ENCODE measurements around the gene PTPRS. TPM values are rescaled to one million over a fixed set of nuclear protein-coding genes. Genes with fewer than 3 reads are reported as not detected.

Gene PTPRS
- total and polyA plus RNA-seq, 9 of the 15 experiments (the other 6 are each of a cell fraction or from before 2014, with no cell fraction given) = 1.1 to 49.4 (median 14.1) TPM

DNA sequence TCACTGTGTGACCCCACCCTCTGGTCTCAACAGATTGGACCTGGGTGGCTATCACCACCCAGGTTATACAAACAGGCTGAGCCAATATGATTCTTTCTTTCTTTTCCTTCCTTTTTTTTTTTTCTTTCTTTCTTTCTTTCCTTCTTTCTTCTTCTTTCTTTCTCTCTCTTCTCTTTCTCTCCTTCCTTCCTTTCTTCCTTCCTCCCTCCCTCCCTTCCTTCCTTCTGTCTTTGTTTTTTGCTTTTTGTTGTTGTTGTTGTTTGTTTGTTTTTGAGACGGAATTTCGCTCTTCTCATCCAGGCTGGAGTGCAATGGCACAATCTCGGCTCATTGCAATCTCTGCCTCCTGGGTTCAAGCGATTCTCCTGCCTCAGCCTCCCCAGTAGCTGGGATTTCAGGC, 17.0 kb upstream of the PTPRS start:
- peaks cover 2% of the 10 kb centered on the region; the same call in 1 of the 2 replicates for H4K20me1 ChIP-seq (replicated peaks; ENCODE audit: control insufficient read depth, insufficient read depth, low read length)
- H3K27me3 ChIP-seq (ENCODE audit: control insufficient read depth in 2 of 2, insufficient read depth in 2 of 2, low read length in 2 of 2) = peaks cover 0 to 27% of the 10 kb centered on the region in 2 experiments; a peak in 1 of 5 replicates
- ATAC-seq (no peak), FAIRE-seq (no peak), DNase-seq (ENCODE audit: extremely low read depth in 1 of 4, low spot score in 3 of 4) (no peak)
- no peaks in the 10 kb centered on the region for H3K9me3 ChIP-seq (replicated peaks; ENCODE audit: control insufficient read depth, insufficient read depth, low read depth, low read length)
- H3K36me3 ChIP-seq (ENCODE audit: control insufficient read depth, insufficient read depth, low read length) = no peaks in the 10 kb centered on the region
- no peaks in the 10 kb centered on the region for H3K9me1 ChIP-seq (ENCODE audit: control insufficient read depth, insufficient read depth, low read length)
- H3K4me2 ChIP-seq (ENCODE audit: insufficient read depth, low read length) = no peak overlapping the region
- CTCF ChIA-PET (ENCODE audit: low intra/inter-chr PET ratio) = no interaction called here
- no peaks in the 10 kb centered on the region; a peak in 1 of 5 replicates for H3K4me1 ChIP-seq (replicated peaks in 1 of 2; ENCODE audit: control insufficient read depth in 2 of 2, insufficient read depth in 2 of 2, low read length in 2 of 2)
- no peak overlapping the region for H3K27ac ChIP-seq (ENCODE audit: extremely low read depth, low read depth, low read length)
- WGBS (ENCODE audit: insufficient coverage, low coverage, missing lambda C conversion rate) = 6% methylated on average over 4 of the region's 4 CpGs
- H3K79me2 ChIP-seq (ENCODE audit: control insufficient read depth, insufficient read depth, low read length) = no peaks in the 10 kb centered on the region
- intact Hi-C loops (cut with micrococcal nuclease) = no loop called here
- H3K9ac ChIP-seq (ENCODE audit: insufficient read depth in 1 of 2, low read depth in 2 of 2, low read length in 2 of 2) = no peak overlapping the region
- BruUV-seq (replicated peaks) = no TSS peak
- POLR2A ChIA-PET = interaction anchor here (0.6 kb wide), 1 partner anchor 111 kb away, joined by 3 read pairs; no protein-coding TSS in a partner anchor
- H2AFZ ChIP-seq (ENCODE audit: low read depth, low read length) = no peak overlapping the region
- in situ Hi-C loops (cut with MboI) = no loop called here
- TF ChIP-seq PHB2 (IDR thresholded peaks at IDR 0.05; ENCODE audit: low read depth) = no peak
- TF ChIP-seq, protein P1, sequence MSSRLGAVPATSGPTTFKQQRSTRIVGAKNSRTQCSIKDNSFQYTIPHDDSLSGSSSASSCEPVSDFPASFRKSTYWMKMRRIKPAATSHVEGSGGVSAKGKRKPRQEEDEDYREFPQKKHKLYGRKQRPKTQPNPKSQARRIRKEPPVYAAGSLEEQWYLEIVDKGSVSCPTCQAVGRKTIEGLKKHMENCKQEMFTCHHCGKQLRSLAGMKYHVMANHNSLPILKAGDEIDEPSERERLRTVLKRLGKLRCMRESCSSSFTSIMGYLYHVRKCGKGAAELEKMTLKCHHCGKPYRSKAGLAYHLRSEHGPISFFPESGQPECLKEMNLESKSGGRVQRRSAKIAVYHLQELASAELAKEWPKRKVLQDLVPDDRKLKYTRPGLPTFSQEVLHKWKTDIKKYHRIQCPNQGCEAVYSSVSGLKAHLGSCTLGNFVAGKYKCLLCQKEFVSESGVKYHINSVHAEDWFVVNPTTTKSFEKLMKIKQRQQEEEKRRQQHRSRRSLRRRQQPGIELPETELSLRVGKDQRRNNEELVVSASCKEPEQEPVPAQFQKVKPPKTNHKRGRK (tag; IDR thresholded peaks at IDR 0.05) = peak; percentile 88
- no peak overlapping the region for H3K4me3 ChIP-seq

DNA sequence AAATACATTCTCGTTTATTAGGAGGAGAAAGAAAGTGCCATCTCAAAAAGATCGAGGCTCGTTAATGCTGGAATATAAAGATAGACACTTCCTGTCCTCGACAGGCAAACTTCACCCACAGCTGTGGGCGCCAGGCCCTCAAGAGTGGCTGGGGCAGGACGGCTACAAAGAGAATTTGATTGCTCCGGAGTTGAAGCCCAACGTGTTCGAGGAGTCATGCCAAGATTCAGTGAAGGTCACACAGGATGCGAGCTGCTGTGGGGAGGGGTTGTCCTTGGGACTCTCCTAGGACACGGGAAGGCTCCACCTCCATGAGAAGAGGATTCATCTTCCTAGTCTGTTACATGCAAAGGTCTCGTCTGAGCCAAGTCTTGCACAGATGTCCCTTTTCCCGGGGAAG, 16.3 kb upstream of the PTPRS start:
- H3K9ac ChIP-seq (ENCODE audit: insufficient read depth in 1 of 2, low read depth in 2 of 2, low read length in 2 of 2) = no peak overlapping the region
- no peak overlapping the region for H3K4me2 ChIP-seq (ENCODE audit: insufficient read depth, low read length)
- in situ Hi-C loops (cut with MboI) (no loop called here), intact Hi-C loops (cut with micrococcal nuclease) (no loop called here)
- POLR2A ChIA-PET = interaction anchor here (0.6 to 0.7 kb wide), 2 partner anchors 16 to 112 kb away, joined by 3 read pairs; no protein-coding TSS in a partner anchor
- FAIRE-seq (no peak), ATAC-seq (no peak), DNase-seq (ENCODE audit: extremely low read depth in 1 of 4, low spot score in 3 of 4) (no peak)
- H3K27ac ChIP-seq (ENCODE audit: extremely low read depth, low read depth, low read length) = no peak overlapping the region
- H3K36me3 ChIP-seq (ENCODE audit: control insufficient read depth, insufficient read depth, low read length) = no peaks in the 10 kb centered on the region
- 3% methylated on average over 13 of the region's 13 CpGs for WGBS (ENCODE audit: insufficient coverage, low coverage, missing lambda C conversion rate)
- no peak overlapping the region for H2AFZ ChIP-seq (ENCODE audit: low read depth, low read length)
- H3K4me1 ChIP-seq (replicated peaks in 1 of 2; ENCODE audit: control insufficient read depth in 2 of 2, insufficient read depth in 2 of 2, low read length in 2 of 2) = no peaks in the 10 kb centered on the region; a peak in 1 of 5 replicates
- H3K9me1 ChIP-seq (ENCODE audit: control insufficient read depth, insufficient read depth, low read length) = no peaks in the 10 kb centered on the region
- no TSS peak for BruUV-seq (replicated peaks)
- CTCF ChIA-PET (ENCODE audit: low intra/inter-chr PET ratio) = no interaction called here
- H3K9me3 ChIP-seq (replicated peaks; ENCODE audit: control insufficient read depth, insufficient read depth, low read depth, low read length) = no peaks in the 10 kb centered on the region
- no peaks in the 10 kb centered on the region for H3K79me2 ChIP-seq (ENCODE audit: control insufficient read depth, insufficient read depth, low read length)
- no peak overlapping the region for H3K4me3 ChIP-seq
- peaks cover 0 to 29% of the 10 kb centered on the region in 2 experiments; a peak in 1 of 5 replicates for H3K27me3 ChIP-seq (ENCODE audit: control insufficient read depth in 2 of 2, insufficient read depth in 2 of 2, low read length in 2 of 2)
- peaks cover 2% of the 10 kb centered on the region; the same call in 1 of the 2 replicates for H4K20me1 ChIP-seq (replicated peaks; ENCODE audit: control insufficient read depth, insufficient read depth, low read length)
- peak; percentile 54 for TF ChIP-seq ESRRA (IDR thresholded peaks at IDR 0.05; ENCODE audit: borderline replicate concordance, low read depth)
- TF ChIP-seq, protein P2, sequence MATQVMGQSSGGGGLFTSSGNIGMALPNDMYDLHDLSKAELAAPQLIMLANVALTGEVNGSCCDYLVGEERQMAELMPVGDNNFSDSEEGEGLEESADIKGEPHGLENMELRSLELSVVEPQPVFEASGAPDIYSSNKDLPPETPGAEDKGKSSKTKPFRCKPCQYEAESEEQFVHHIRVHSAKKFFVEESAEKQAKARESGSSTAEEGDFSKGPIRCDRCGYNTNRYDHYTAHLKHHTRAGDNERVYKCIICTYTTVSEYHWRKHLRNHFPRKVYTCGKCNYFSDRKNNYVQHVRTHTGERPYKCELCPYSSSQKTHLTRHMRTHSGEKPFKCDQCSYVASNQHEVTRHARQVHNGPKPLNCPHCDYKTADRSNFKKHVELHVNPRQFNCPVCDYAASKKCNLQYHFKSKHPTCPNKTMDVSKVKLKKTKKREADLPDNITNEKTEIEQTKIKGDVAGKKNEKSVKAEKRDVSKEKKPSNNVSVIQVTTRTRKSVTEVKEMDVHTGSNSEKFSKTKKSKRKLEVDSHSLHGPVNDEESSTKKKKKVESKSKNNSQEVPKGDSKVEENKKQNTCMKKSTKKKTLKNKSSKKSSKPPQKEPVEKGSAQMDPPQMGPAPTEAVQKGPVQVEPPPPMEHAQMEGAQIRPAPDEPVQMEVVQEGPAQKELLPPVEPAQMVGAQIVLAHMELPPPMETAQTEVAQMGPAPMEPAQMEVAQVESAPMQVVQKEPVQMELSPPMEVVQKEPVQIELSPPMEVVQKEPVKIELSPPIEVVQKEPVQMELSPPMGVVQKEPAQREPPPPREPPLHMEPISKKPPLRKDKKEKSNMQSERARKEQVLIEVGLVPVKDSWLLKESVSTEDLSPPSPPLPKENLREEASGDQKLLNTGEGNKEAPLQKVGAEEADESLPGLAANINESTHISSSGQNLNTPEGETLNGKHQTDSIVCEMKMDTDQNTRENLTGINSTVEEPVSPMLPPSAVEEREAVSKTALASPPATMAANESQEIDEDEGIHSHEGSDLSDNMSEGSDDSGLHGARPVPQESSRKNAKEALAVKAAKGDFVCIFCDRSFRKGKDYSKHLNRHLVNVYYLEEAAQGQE (IDR thresholded peaks at IDR 0.05; ENCODE audit: borderline replicate concordance) = no peak
- TF ChIP-seq, protein P2 (CRISPR knock-in tag; IDR thresholded peaks at IDR 0.05; ENCODE audit: low read depth) = no peak
- no peak for TF ChIP-seq RBM15 (IDR thresholded peaks at IDR 0.05; ENCODE audit: insufficient read depth, low read length)

All from K562 (cell line).